Measurements from ENCODE around the gene SPACA4.

SPACA4 gene, protein sequence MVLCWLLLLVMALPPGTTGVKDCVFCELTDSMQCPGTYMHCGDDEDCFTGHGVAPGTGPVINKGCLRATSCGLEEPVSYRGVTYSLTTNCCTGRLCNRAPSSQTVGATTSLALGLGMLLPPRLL

DNA sequence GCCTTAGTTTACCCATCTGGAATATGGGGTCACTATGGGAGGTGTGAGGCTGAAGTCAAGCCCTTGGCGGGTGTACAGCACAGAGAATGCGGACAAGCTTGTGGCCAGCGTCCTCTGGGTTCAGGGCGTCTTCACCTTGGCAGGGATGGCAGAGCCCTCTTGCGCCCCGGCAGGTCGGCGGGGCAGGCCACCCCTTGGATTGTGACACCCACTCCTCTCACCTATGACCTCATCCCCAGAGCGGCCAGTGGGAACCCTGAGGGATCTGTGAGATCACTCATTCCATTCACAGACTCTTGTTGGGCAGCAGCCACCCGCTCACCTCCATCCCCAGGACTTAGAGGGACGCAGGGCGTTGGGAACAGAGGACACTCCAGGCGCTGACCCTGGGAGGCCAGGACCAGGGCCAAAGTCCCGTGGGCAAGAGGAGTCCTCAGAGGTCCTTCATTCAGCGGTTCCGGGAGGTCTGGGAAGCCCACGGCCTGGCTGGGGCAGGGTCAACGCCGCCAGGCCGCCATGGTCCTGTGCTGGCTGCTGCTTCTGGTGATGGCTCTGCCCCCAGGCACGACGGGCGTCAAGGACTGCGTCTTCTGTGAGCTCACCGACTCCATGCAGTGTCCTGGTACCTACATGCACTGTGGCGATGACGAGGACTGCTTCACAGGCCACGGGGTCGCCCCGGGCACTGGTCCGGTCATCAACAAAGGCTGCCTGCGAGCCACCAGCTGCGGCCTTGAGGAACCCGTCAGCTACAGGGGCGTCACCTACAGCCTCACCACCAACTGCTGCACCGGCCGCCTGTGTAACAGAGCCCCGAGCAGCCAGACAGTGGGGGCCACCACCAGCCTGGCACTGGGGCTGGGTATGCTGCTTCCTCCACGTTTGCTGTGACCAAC, at the start of gene SPACA4:
TSS of gene SPACA4 (plus strand) at position 280 of the 896 bp plus-strand sequence. CDS start at position 517, 237 bp downstream.
- no peak within 1 kb of the TSS for H3K4me3 Mint-ChIP-seq
- H3K36me3 Mint-ChIP-seq (ENCODE audit: low read depth) = no peaks in the 10 kb centered on the region
- no peaks in the 10 kb centered on the region for H3K4me1 Mint-ChIP-seq
- TF ChIP-seq CTCF (IDR thresholded peaks at IDR 0.05; ENCODE audit: unreplicated experiment in 3 of 3) = no peak
- H3K27ac Mint-ChIP-seq = no peak within 1 kb of the TSS
- no peaks in the 10 kb centered on the region for H3K27me3 Mint-ChIP-seq (ENCODE audit: low read depth)
- H3K9me3 Mint-ChIP-seq = no peaks in the 10 kb centered on the region

DNA sequence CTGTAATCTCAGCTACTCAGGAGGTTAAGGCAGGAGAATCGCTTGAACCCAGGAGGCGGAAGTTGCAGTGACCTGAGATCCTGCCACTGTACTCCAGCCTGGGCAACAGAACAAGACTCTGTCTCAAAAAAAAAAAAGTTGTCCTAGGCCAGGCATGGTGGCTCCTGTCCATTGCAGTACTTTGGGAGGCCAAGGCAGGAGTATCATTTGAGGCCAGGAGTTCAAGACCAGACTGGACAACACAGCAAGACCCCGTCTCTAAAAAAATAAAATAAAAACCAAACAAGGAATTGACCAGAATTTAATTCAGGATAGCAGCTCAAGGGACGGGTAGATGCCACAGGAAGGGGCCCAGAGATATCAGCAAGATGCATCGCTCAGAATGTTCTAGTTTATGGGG, 49.7 kb upstream of the SPACA4 start:
- Mint-ChIP-seq H3K36me3 (ENCODE audit: low read depth) (no peaks in the 10 kb centered on the region), H3K27ac (peak overlapping the region in 1 of 3 experiments; percentile 44), H3K9me3 (no peaks in the 10 kb centered on the region), H3K4me3 (no peak overlapping the region), H3K27me3 (ENCODE audit: low read depth) (peaks cover 33% of the 10 kb centered on the region), H3K4me1 (peaks cover 5% of the 10 kb centered on the region)
- no peak for TF ChIP-seq CTCF (IDR thresholded peaks at IDR 0.05; ENCODE audit: unreplicated experiment in 3 of 3)

DNA sequence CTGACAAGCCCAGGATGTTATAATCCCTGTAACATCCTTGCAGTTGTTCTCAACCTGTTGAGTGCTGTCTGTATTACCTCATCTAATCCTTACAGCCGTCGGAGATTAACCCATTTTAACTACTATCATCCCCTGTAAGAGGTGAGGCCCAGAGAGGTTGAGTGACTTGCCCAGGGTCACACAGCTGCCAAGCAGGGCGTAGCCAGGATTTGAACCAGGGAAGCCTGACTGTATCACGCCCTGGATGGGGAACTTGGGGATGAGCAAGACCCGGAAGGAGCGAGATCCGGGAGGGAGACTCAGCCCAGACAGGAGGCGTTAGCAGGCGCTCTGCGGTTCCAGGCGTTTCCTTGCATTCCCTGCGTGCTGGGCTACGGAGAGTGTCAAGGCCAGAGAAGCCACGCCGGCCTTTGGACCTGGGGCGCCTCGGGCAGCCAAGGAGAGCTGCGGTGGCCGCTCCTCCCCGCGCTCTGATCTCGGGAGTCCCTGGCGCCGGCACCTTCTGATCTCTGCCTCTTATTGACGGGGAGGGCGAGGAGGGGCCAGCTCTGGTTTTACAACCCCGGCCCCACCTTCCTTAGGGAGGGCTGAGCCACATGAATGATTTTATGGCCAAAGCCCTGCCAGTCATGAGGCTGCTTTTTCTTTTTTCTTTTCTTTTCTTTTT, 48.4 kb upstream of the SPACA4 start:
- Mint-ChIP-seq H3K36me3 (ENCODE audit: low read depth) (no peaks in the 10 kb centered on the region), H3K4me1 (peaks cover 6% of the 10 kb centered on the region), H3K9me3 (no peaks in the 10 kb centered on the region), H3K27ac (peak overlapping the region in 1 of 3 experiments; percentile 77), H3K27me3 (ENCODE audit: low read depth) (peaks cover 28% of the 10 kb centered on the region), H3K4me3 (no peak overlapping the region)
- no peak for TF ChIP-seq CTCF (IDR thresholded peaks at IDR 0.05; ENCODE audit: unreplicated experiment in 3 of 3)

GRCh38 chr19:48560095-48560530, 46.4 kb upstream of the SPACA4 start:
- H3K4me3 Mint-ChIP-seq = no peak overlapping the region
- H3K36me3 Mint-ChIP-seq (ENCODE audit: low read depth) = no peaks in the 10 kb centered on the region
- H3K27ac Mint-ChIP-seq = no peak overlapping the region
- H3K27me3 Mint-ChIP-seq (ENCODE audit: low read depth) = peaks cover 21% of the 10 kb centered on the region
- no peaks in the 10 kb centered on the region for H3K9me3 Mint-ChIP-seq
- TF ChIP-seq CTCF (IDR thresholded peaks at IDR 0.05; ENCODE audit: unreplicated experiment in 3 of 3) = no peak
- peaks cover 10% of the 10 kb centered on the region for H3K4me1 Mint-ChIP-seq

DNA sequence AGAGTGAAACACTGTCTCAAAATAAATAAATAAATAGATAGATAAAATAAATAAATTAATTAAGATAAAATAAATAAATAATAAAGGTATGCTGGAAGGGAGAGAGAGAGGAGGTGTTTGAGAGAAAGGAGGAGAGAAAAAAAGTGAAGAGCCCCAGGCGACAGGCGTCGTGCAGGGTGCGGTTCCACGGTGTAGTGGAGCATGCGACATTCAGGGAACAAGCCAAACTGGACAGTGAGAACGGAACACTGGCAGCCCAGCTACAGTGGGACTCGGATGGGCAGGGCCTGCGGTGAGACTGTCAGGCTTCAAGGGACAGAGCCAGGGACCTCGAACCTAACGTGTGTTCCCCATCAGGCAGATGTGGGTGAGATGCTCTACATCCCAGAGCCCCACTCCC, 45.1 kb upstream of the SPACA4 start:
- Mint-ChIP-seq H3K27me3 (ENCODE audit: low read depth) (peaks cover 15% of the 10 kb centered on the region), H3K9me3 (no peaks in the 10 kb centered on the region), H3K4me1 (peaks cover 5% of the 10 kb centered on the region), H3K36me3 (ENCODE audit: low read depth) (no peaks in the 10 kb centered on the region), H3K4me3 (no peak overlapping the region), H3K27ac (no peak overlapping the region)
- no peak for TF ChIP-seq CTCF (IDR thresholded peaks at IDR 0.05; ENCODE audit: unreplicated experiment in 3 of 3)
